HepG2 (cell line): Measurements from ENCODE around the gene AFAP1L2. TPM values are rescaled to one million over a fixed set of nuclear protein-coding genes. Genes with fewer than 3 reads are reported as not detected.

Source experiments
- ATAC-seq: fragments of 200-7000 bp; cut with Tn5 transposase; 3 replicates; pipeline ENCODE4 v1.9.1; 2020; ENCODE audit warnings: mild to moderate bottlenecking, moderate library complexity
- BruUV-seq: library from RNA; stranded (reverse); fragments of 400-500 nt; replicated peaks from 2 replicates; lab custom pipeline; 2021; lab: Mats Ljungman, UMichigan
- CTCF ChIA-PET: fragments of 300-600 bp; formaldehyde crosslinking; extraction: SDS; loops from one replicate; lab custom pipeline; 2021; ENCODE audit warnings: low total read pairs, inconsistent platforms, low intra/inter-chr PET ratio; lab: Yijun Ruan, JAX
- POLR2A ChIA-PET: fragments of 350-600 bp; sonication (Branson Sonifier 250); formaldehyde crosslinking; loops from one replicate; lab custom pipeline; 2020; ENCODE audit warnings: antibody characterized with exemption, inconsistent platforms; lab: Yijun Ruan, JAX
- DNase-seq: peaks from one replicate; pipeline ENCODE4 v3.0.0-alpha.2; 2015; ENCODE audit warnings: low spot score
- FAIRE-seq: peaks from 3 replicates; lab custom pipeline; 2011; peaks lifted over from hg19 to GRCh38; lab: Jason Lieb, UNC
- H2AFZ ChIP-seq: one replicate; pipeline ENCODE4 v1.6.1; 2011; ENCODE audit warnings: low read length, inconsistent platforms
- H3K27ac ChIP-seq: fragments of 300-600 bp; 3 replicates; pipeline ENCODE4 v1.8.0; 2011; ENCODE audit warnings: mixed run types, mild to moderate bottlenecking, mixed read lengths, low read length, inconsistent platforms; ENCODE audit not compliant: insufficient read depth; ENCODE audit errors: extremely low read length
- H3K27me3 ChIP-seq, 2 experiments: fragments of 200-600 bp in 1 of 2; 2 replicates in 1 of 2; 3 replicates in 1 of 2; pipeline versions ENCODE4 v1.6.0 to v1.8.0; 2011; ENCODE audit warnings: low read length in 2 of 2, mild to moderate bottlenecking in 2 of 2, moderate library complexity in 2 of 2, inconsistent platforms in 1 of 2; ENCODE audit not compliant: insufficient read depth in 2 of 2, control insufficient read depth in 1 of 2
- H3K36me3 ChIP-seq, 2 experiments: fragments of 200-600 bp in 1 of 2; replicated peaks in 1 of 2; 2 replicates in 1 of 2; 3 replicates in 1 of 2; pipeline versions ENCODE4 v1.5.1 to v1.8.0; 2011; ENCODE audit warnings: low read length in 2 of 2, inconsistent platforms in 1 of 2; ENCODE audit not compliant: insufficient read depth in 2 of 2, control insufficient read depth in 1 of 2
- H3K4me1 ChIP-seq: 2 replicates; pipeline ENCODE4 v1.5.1; 2012; ENCODE audit warnings: low read length, inconsistent platforms; ENCODE audit not compliant: insufficient read depth
- H3K4me2 ChIP-seq: 2 replicates; pipeline ENCODE4 v1.6.0; 2011; ENCODE audit warnings: low read depth, low read length, inconsistent platforms
- H3K4me3 ChIP-seq, 3 experiments: fragments of 200-600 bp in 1 of 3; sonication (generic), shearing (Covaris generic) in 1 of 3; replicated peaks in 1 of 3; 2 replicates each; pipeline ENCODE4 v1.5.1; 2011 to 2016; ENCODE audit warnings: low read length in 3 of 3, inconsistent platforms in 2 of 3, low read depth in 2 of 3, mild to moderate bottlenecking in 2 of 3, control low read depth in 1 of 3, mixed read lengths in 1 of 3; ENCODE audit not compliant: insufficient read depth in 1 of 3
- H3K79me2 ChIP-seq: one replicate; pipeline ENCODE4 v1.6.1; 2011; ENCODE audit warnings: low read length, inconsistent platforms; ENCODE audit not compliant: insufficient read depth
- H3K9ac ChIP-seq: 2 replicates; pipeline ENCODE4 v1.6.0; 2011; ENCODE audit warnings: mild to moderate bottlenecking, low read depth, low read length, inconsistent platforms; ENCODE audit not compliant: insufficient read depth
- H3K9me3 ChIP-seq: 2 replicates; pipeline ENCODE4 v1.5.1; 2012; ENCODE audit warnings: mild to moderate bottlenecking, low read length
- H4K20me1 ChIP-seq: 2 replicates; pipeline ENCODE4 v1.6.0; 2011; ENCODE audit warnings: inconsistent platforms, mild to moderate bottlenecking, low read length, moderate library complexity; ENCODE audit not compliant: insufficient read depth
- KLF15 ChIP-seq: sonication (generic); formaldehyde crosslinking; IDR thresholded peaks from 2 replicates; pipeline ENCODE4 v1.8.1; 2023; ENCODE audit warnings: borderline replicate concordance, mild to moderate bottlenecking, inconsistent platforms, missing genetic modification reagents, mixed read lengths
- LCORL ChIP-seq, 2 experiments: fragments of 450-650 bp in 1 of 2; sonication (generic) in 1 of 2; formaldehyde crosslinking in 1 of 2; IDR thresholded peaks; 2 replicates each; pipeline versions ENCODE4 v1.5.0 to v1.6.1; 2017 to 2020; ENCODE audit warnings: antibody characterized with exemption in 1 of 2, missing genetic modification reagents in 1 of 2
- ZNF17 ChIP-seq: sonication (generic); formaldehyde crosslinking; IDR thresholded peaks from 2 replicates; pipeline ENCODE4 v1.5.0; 2020; ENCODE audit warnings: mild to moderate bottlenecking, missing genetic modification reagents
- WGBS: methylation state at CpG from one replicate; pipeline ENCODE4 v1.1.6; 2017; ENCODE audit warnings: low lambda C conversion rate; 5-methylcytosine and 5-hydroxymethylcytosine counted together
- in situ Hi-C: cut with HindIII; loops from 2 replicates; pipeline ENCODE4 v1.10.0; 2017; ENCODE audit warnings: low pct_unique_long_range_greater_than_20kb; ENCODE audit not compliant: extremely low pct_ligation_motif_present
- intact Hi-C: fragments of 100-400 bp; cut with micrococcal nuclease; formaldehyde crosslinking; loops from one replicate; pipeline ENCODE4 v1.10.0; 2022; ENCODE audit not compliant: unreplicated experiment
- polyA plus RNA-seq, 8 experiments: library from polyadenylated mRNA; depleted of rRNA in 3 of 8; stranded (reverse) in 7 of 8; unstranded in 1 of 8; fragments of >200 nt; fragmentation: Illumina TruSeq in 4 of 8; extraction: Trizol in 4 of 8; gene quantifications; 2 replicates each; pipeline versions ENCODE4 v1.2.1 to v1.2.3, GENCODE V29; 2011 to 2016; ENCODE audit warnings: low read depth in 4 of 8, missing spikeins in 1 of 8, mixed read lengths in 1 of 8; ENCODE audit not compliant: insufficient read depth in 1 of 8
- total RNA-seq, 5 experiments: library from RNA; depleted of rRNA; stranded (reverse); fragments of >200 nt; fragmentation: Illumina TruSeq; extraction: Trizol; gene quantifications; 2 replicates each; pipeline ENCODE4 v1.2.3, GENCODE V29; 2016; ENCODE audit warnings: low read depth in 1 of 5
- TF ChIP-seq, protein P1 (sequence below): sonication (generic); formaldehyde crosslinking; IDR thresholded peaks from 2 replicates; pipeline ENCODE4 v1.8.1; 2023; ENCODE audit warnings: mild to moderate bottlenecking, missing genetic modification reagents
- TF ChIP-seq, protein P2 (sequence below): sonication (generic); formaldehyde crosslinking; conservative IDR thresholded peaks from 2 replicates; pipeline ENCODE4 v1.4.0; 2020; ENCODE audit warnings: mild to moderate bottlenecking, missing genetic modification reagents, moderate library complexity

Gene AFAP1L2
- total and polyA plus RNA-seq, 2 of the 13 experiments (the other 11 are each of a cell fraction or from before 2014, with no cell fraction given), result not detected

DNA sequence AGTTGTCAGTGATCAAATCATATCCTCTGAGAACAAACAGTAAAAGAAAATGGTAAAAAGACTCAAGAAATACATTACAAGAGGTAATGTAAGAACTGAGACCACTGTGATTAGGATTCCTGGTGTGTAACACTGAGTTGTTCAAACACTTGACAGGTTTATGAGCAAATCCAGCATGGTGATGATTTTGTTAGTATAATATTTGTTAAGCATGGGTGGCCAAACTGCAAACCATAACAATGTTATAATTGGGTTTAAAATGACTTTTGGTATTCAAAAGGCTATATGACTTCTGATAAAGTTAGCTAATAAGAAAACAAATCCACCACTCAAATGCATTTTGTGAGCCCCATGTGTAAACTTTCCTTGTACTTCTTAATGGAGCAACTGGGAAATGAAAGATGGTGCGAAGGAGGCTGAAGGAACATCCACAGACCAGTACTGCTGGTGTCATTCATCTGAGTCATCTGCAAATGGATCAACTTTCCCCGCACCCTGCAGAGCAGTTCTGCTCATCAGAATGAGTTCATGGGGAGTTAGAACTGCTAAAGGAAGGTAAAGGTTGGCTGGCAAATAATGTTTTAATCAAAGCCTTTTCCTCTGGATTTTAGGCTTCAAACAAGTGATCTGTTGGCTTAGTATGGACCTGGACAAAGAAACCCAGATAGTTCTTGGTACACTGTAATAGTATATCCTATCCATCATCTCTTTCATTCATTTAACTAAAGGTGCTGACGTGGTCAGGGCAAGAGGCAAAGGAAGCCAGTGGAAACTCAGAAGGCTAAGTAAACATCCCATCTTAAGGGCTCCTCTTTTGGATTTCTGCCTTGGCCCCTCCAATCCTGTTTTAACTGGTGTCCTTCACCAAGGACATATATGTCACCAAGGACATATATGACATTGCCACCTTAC lies 45.0 kb downstream of the AFAP1L2 start:
- no peak for FAIRE-seq
- no TSS peak for BruUV-seq
- DNase-seq, result no peak
- Histone ChIP-seq H3K4me3 (no peak overlapping the region), H3K27ac (no peak overlapping the region), H3K27me3 (no peaks in the 10 kb centered on the region; a peak in 2 of 5 replicates), H4K20me1 (no peaks in the 10 kb centered on the region), H3K4me2 (no peak overlapping the region), H3K79me2 (no peaks in the 10 kb centered on the region), H2AFZ (no peak overlapping the region), H3K4me1 (no peaks in the 10 kb centered on the region), H3K36me3 (no peaks in the 10 kb centered on the region), H3K9ac (no peak overlapping the region), H3K9me3 (no peaks in the 10 kb centered on the region)
- in situ Hi-C loops, result no loop called here
- CTCF ChIA-PET, result no interaction called here
- POLR2A ChIA-PET, result no interaction called here
- ATAC-seq, result no peak
- intact Hi-C loops, result no loop called here
- TF ChIP-seq, protein P1, sequence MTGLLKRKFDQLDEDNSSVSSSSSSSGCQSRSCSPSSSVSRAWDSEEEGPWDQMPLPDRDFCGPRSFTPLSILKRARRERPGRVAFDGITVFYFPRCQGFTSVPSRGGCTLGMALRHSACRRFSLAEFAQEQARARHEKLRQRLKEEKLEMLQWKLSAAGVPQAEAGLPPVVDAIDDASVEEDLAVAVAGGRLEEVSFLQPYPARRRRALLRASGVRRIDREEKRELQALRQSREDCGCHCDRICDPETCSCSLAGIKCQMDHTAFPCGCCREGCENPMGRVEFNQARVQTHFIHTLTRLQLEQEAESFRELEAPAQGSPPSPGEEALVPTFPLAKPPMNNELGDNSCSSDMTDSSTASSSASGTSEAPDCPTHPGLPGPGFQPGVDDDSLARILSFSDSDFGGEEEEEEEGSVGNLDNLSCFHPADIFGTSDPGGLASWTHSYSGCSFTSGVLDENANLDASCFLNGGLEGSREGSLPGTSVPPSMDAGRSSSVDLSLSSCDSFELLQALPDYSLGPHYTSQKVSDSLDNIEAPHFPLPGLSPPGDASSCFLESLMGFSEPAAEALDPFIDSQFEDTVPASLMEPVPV (CRISPR knock-in tag), result no peak
- TF ChIP-seq LCORL (IDR thresholded peaks at IDR 0.05) (no peak), LCORL (CRISPR knock-in tag; IDR thresholded peaks at IDR 0.05) (no peak), KLF15 (CRISPR knock-in tag) (no peak), ZNF17 (no peak)
- TF ChIP-seq, protein P2, sequence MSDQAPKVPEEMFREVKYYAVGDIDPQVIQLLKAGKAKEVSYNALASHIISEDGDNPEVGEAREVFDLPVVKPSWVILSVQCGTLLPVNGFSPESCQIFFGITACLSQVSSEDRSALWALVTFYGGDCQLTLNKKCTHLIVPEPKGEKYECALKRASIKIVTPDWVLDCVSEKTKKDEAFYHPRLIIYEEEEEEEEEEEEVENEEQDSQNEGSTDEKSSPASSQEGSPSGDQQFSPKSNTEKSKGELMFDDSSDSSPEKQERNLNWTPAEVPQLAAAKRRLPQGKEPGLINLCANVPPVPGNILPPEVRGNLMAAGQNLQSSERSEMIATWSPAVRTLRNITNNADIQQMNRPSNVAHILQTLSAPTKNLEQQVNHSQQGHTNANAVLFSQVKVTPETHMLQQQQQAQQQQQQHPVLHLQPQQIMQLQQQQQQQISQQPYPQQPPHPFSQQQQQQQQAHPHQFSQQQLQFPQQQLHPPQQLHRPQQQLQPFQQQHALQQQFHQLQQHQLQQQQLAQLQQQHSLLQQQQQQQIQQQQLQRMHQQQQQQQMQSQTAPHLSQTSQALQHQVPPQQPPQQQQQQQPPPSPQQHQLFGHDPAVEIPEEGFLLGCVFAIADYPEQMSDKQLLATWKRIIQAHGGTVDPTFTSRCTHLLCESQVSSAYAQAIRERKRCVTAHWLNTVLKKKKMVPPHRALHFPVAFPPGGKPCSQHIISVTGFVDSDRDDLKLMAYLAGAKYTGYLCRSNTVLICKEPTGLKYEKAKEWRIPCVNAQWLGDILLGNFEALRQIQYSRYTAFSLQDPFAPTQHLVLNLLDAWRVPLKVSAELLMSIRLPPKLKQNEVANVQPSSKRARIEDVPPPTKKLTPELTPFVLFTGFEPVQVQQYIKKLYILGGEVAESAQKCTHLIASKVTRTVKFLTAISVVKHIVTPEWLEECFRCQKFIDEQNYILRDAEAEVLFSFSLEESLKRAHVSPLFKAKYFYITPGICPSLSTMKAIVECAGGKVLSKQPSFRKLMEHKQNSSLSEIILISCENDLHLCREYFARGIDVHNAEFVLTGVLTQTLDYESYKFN, result no peak
- 0% methylated on average over 3 of the region's 3 CpGs for WGBS
